Measurements from ENCODE around the gene PTPRS.
"Not testable (repeated sequence)": the region's sequence is repeated elsewhere in the genome, so short reads cannot be mapped to it uniquely, and the experiment has no call there.

The PTPRS gene

DNA sequence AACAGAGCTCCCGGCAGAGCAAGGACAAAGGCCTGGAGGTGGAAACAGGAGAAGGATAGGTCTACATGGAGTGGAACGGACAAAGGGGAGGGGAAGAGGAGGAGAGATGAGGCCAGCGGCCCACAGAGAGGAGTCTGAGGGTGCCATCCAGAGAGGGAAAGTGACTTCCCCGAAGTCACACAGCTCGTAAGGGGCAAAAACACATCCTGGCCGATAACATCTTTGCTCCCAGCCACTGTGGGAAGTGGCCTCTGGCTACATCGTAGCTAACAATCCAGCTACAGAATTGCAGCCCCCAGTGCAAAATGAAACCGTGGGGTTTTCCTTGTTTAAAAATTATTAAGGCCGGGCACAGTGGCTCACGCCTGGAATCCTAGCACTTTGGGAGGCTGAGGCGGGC, 11.5 kb downstream of the PTPRS start:
- TF ChIP-seq, protein P1, sequence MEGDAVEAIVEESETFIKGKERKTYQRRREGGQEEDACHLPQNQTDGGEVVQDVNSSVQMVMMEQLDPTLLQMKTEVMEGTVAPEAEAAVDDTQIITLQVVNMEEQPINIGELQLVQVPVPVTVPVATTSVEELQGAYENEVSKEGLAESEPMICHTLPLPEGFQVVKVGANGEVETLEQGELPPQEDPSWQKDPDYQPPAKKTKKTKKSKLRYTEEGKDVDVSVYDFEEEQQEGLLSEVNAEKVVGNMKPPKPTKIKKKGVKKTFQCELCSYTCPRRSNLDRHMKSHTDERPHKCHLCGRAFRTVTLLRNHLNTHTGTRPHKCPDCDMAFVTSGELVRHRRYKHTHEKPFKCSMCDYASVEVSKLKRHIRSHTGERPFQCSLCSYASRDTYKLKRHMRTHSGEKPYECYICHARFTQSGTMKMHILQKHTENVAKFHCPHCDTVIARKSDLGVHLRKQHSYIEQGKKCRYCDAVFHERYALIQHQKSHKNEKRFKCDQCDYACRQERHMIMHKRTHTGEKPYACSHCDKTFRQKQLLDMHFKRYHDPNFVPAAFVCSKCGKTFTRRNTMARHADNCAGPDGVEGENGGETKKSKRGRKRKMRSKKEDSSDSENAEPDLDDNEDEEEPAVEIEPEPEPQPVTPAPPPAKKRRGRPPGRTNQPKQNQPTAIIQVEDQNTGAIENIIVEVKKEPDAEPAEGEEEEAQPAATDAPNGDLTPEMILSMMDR (IDR thresholded peaks at IDR 0.05; ENCODE audit: control insufficient read depth, insufficient read depth, low read depth, low read length, missing control alignments) = no peak
- no peak overlapping the region for H3K4me3 ChIP-seq (ENCODE audit: control insufficient read depth, low read depth, low read length)
- no peak for DNase-seq (ENCODE audit: low read depth)

DNA sequence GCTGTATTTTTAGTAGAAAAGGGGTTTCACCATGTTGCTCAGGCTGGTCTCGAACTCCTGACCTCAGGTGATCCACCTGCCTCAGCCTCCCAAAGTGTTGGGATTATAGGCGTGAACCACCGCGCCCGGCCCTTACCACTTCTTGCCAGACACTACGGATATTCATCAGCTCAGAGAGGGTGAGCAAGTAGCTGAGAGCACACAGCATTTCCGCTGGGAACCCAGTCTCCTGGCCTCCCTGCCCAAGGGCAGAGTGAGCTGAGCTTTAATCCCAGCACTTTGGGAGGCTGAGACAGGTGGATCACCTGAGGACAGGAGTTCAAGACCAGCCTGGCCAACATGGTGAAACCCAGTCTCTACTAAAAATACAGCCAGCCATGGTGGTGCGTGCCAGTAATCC, 12.2 kb downstream of the PTPRS start:
- not testable (repeated sequence) for DNase-seq (ENCODE audit: low read depth); H3K4me3 ChIP-seq (ENCODE audit: control insufficient read depth, low read depth, low read length)

DNA sequence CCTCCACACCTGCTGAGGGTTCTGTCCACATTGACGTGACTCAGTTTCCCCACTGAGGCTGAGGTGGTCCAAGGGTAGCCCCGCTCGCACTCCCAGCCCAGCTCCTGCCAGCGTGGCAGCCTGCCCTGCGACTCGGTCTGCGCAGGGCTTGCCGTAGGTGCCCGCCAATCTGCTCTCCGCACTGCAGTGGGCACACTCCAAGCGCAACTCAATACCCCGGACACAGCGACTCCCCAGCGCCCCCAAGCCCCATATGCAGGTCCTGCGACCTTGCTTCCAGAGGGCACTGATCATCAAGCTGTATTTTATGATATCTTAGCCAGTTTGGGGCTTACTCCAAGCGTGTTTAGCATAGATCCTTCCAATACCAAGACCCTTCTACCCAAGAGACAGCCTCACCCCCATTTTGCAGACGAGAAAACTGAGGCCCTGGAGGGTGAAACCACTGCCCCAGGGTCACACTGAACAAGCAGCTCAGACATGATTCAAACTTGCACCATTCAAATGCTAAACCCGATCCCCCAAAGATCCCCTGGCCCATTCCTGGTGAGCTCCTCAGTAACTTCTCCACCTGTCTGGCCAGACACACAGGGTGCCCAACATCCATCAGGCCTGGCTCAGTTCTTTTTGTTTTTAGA, 13.5 kb downstream of the PTPRS start:
- no peak overlapping the region for H3K4me3 ChIP-seq (ENCODE audit: control insufficient read depth, low read depth, low read length)
- TF ChIP-seq, protein P1 (IDR thresholded peaks at IDR 0.05; ENCODE audit: control insufficient read depth, insufficient read depth, low read depth, low read length, missing control alignments) = no peak
- DNase-seq (ENCODE audit: low read depth) = no peak

DNA sequence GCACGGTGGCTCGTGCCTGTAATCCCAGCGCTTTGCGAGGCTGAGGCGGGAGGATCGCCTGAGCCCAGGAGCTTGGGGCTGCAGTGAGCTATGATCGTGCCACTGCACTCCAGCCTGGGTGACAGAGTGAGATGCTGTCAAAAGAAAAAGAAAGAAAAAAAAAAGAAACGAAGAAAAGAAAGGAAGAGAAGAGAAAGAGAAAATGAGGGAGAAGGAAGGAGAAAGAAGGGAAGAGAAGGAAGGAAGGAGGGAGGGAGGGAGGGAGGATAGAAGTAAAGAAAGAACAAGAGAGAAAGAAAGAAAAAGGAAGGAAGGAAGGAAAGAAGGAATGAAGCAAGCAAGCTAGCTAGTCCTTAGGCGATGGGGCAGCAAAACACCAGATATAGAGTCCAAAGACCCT, 14.1 kb downstream of the PTPRS start:
- TF ChIP-seq, protein P1 (IDR thresholded peaks at IDR 0.05; ENCODE audit: control insufficient read depth, insufficient read depth, low read depth, low read length, missing control alignments) = no peak
- no peak overlapping the region for H3K4me3 ChIP-seq (ENCODE audit: control insufficient read depth, low read depth, low read length)
- DNase-seq (ENCODE audit: low read depth) = no peak

DNA sequence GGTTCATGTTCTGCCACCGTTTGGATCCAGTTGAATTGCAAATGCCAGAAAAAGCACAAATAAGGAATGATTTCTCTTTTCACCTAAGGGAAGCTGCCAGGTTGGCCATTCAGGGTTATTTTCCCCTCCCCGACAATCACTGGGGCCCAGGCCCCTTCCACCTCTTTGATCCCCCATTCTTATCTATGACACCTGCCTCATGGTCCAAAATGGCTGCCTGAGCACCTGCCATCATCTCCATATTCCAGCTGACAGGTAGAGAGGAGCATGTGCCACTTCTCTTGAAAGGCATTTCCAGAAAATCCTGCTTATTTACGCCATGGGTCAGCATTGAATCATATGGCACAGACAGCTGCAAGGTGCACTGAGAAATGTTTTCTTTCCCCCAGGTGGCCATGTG, 15.7 kb downstream of the PTPRS start:
- TF ChIP-seq, protein P1 (IDR thresholded peaks at IDR 0.05; ENCODE audit: control insufficient read depth, insufficient read depth, low read depth, low read length, missing control alignments) = no peak
- no peak for DNase-seq (ENCODE audit: low read depth)
- H3K4me3 ChIP-seq (ENCODE audit: control insufficient read depth, low read depth, low read length) = no peak overlapping the region

DNA sequence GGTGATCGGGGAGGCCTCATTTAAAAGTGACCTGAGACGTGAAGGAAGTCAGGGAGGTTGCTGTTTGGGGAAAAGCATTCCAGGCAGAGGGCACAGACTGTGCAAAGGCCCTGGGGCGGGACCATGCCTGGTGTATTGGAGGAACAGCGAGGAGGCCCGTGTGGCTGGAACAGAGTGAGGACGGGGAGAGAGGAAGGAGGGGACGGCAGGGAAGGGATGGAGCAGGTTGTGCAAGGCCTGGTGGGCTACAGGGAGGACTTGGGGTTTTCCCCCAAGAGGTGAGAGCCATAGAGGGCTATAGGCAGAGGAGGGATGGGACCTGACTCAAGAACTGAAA, 17.2 kb downstream of the PTPRS start:
- TF ChIP-seq, protein P1 (IDR thresholded peaks at IDR 0.05; ENCODE audit: control insufficient read depth, insufficient read depth, low read depth, low read length, missing control alignments) = no peak
- H3K4me3 ChIP-seq (ENCODE audit: control insufficient read depth, low read depth, low read length) = no peak overlapping the region
- DNase-seq (ENCODE audit: low read depth) = no peak

DNA sequence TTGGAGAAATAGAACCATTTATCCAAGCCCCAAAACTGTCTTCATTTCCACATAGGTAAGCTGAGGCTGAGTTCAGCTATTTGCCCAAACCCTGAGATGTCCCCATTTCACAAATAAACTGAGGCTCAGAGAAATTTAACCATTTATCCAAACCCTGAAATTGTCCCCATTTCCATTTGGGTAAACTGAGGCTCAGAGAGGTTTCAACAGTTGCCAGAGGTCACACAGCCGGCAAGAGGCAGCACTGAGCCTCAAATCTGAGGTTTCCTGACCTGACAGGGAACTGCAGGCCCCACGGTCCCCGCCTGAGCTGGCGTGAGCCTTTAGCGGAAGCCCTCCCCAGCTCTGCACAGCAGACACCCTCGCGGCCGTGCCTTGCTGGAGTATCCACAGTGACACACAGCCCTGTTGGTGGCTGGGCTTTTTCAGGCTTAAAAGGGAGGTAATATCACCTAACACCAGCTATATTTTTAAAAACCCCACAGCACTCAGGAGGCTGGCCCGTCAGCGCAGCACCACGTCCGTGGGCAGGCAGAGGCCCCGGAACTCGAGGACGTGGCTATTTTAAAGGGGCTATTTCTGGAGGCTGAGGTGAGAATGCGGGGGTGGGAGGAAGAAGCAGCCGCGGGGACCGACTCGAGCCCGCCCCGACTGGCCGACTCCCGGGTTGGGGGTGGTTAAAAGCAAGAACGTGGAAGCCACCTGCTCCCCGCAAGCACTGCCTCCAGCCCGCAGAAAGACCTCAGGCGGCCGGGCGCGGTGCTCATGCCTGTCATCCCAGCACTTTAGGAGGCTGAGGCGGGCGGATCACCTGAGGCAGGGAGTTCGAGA, 18.5 kb downstream of the PTPRS start:
- DNase-seq (ENCODE audit: low read depth) = no peak
- TF ChIP-seq, protein P1 (IDR thresholded peaks at IDR 0.05; ENCODE audit: control insufficient read depth, insufficient read depth, low read depth, low read length, missing control alignments) = no peak
- no peak overlapping the region for H3K4me3 ChIP-seq (ENCODE audit: control insufficient read depth, low read depth, low read length)

Measured in AG09309 (cell line).